ENCODE results near the gene SLC35E3.
"Not testable (repeated sequence)": the region's sequence is repeated elsewhere in the genome, so short reads cannot be mapped to it uniquely, and the experiment has no call there.

The SLC35E3 gene

DNA sequence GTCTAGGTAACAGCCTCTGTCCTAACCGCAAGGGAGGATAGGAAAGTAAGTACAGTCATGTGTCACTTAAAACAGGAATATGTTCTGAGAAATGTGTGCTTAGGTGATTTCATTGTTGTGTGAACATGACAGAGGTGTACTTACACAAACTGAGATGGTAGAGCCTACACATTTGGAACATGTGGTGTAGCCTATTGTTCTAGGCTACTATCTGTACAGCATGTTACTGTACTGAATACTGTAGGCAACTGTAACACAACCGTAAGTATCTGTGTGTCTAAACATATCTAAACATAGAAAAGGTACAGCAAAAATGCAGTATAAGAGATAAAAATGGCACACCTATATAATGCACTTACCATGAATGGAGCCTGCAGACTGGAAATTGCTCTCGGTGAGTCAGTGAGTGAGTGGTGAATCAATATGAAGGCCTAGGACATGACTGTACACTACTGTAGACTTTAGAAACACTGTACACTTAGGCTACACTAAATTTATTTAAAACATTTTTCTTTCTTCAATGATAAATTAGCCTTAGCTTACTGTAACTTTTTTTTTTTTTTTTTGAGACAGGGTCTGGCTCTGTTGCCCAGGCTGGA, 48.8 kb downstream of the SLC35E3 start:
- no peak for DNase-seq (ENCODE audit: low read depth in 2 of 2)

DNA sequence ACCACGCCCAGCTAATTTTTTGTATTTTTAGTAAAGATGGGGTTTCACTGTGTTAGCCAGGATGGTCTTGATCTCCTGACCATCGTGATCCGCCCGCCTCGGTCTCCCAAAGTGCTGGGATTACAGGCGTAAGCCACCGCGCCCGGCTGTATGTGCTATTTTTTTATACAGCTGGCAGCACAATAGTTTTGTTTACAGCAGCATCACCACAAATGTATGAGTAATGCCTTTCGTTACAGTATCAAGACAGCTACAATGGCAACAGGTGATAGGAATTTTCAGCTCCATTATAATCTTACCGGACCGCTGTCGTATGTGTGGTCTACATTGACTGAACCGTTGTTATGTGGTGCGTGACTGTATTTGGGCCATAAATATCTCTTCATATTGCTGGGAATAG, 50.4 kb downstream of the SLC35E3 start:
- no peak for DNase-seq (ENCODE audit: low read depth in 2 of 2)

DNA sequence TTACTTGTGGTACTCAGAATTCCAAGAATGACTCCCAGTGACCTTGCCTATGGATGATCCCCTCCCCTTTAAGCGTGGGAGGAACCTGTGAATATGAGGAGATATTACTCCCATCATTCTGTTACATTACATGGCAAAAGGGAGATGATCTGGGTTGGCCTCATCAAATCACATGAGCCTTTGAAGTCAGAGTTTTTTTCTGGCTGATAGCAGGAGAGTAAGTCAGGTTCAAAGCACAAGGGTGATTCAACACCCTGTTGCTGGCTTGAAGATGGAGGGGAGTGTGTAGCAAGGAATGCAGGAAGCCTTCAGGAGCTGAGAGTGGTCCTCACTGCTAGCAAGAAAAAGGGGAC, 52.9 kb downstream of the SLC35E3 start:
- DNase-seq (ENCODE audit: low read depth in 2 of 2) = no peak

DNA sequence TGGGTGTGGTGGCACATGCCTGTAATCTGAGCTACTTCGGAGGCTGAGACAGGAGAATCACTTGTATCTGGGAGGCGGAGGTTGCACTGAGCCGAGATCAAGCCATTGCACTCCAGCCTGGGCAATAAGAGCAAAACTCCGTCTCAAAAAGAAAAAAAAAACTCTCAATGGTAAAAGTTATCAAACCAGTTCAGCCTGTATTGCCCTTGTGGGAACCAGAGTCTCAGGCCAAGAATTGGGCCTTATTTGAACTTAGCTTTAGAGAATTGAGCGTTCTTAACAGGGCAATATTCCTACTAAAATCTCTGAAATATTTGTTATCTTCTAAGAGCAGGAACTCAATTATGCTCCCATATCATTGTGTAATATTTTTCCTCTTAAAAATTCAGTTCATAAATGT, 54.3 kb downstream of the SLC35E3 start:
- no peak for DNase-seq (ENCODE audit: low read depth in 2 of 2)

DNA sequence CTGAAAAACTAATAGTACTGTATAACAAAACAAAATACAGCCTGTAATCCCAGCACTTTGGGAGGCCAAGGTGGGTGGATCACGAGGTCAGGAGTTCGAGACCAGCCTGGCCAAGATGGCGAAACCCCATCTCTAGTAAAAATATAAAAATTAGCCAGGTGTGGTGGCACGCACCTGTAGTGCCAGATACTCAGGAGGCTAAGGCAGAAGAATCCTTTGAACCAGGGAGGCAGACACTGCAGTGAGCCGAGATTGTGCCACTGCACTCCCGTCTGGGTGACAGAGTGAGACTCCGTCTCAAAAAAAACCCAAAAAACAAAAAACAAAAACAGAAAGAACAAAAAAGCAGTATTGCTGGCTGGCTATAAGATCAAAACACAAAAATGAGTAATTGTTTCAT, 55.1 kb downstream of the SLC35E3 start:
- DNase-seq (ENCODE audit: low read depth in 2 of 2) = not testable (repeated sequence)

DNA sequence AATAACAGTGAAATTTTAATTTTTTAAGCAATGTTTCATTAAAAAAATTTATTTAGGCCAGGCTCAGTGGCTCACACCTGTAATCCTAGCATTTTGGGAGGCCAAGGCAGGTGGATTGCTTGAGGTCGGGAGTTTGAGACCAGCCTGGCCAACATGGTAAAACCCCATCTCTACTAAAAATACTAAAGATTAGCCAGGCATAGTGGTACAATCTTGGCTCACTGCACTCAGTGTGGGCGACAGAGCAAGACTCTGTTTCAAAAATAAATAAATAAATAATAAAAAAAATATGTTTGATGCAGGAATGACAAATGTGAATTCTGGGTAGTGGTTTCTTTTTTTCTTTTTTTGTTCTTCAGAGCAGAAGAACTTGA, 56.4 kb downstream of the SLC35E3 start:
- DNase-seq (ENCODE audit: low read depth in 2 of 2) = not testable (repeated sequence)

DNA sequence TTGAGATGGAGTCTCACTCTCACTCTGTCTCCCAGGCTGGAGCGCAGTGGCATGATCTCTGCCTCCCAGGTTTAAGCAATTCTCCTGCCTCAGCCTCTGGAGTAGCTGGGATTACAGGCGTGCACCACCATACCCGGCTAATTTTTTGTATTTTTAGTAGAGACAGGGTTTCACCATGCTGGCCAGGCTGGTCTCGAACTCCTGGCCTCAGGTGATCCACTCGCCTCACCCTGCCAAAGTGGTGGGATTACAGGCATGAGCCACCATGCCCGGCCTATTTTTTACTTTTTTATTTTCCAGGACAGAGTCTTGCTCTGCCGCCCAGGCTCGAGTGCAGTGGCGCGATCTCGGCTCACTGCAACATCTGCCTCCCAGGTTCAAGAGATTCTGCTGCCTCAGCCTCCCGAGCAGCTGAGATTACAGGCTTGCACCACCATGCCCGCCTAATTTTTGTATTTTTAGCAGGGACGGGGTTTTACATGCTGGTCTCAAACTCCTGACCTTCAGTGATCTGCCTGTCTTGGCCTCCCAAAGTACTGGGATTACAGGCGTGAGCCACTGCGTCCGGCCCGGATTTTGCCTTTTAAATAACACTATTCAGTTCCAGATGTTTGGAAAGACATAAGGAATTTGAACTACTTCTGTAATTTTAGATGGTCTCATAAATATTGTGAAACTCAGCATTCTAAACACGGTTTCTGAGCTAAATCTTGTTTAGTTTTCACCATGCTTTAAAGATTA, 57.1 kb downstream of the SLC35E3 start:
- not testable (repeated sequence) for DNase-seq (ENCODE audit: low read depth in 2 of 2)

DNA sequence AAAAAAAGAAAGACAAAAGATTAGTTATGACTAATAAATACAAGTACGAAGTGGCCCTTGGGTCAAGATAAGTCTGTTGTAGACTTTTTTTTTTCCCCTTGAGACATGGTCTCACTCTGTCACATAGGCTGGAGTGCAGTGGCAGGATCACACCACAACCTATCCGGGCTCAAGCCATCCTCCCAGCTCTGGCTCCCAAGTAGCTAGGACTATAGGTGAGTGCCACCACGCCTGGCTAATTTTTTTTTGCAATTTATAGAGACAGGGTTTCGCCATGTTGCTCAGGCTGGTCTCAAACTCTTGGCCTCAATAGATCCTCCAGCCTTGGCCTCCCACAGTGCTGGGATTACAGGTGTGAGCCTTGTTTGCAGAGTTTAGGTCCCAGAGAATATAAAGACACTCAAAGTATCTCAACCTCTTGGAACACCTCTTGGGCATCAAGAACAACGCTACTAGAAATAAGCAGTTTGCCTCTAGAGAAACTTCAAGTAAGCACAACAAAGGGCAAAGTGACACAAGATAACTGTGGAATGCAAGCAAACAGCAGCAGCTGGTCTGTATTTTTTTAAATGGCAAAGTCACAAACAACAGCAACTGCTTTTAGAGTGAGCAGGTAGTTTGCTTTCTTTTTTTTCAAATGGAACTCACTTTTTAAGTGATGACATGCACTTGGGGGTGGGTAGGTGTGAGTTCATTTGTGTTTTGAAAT, 58.1 kb downstream of the SLC35E3 start:
- DNase-seq (ENCODE audit: low read depth in 2 of 2) = no peak

DNA sequence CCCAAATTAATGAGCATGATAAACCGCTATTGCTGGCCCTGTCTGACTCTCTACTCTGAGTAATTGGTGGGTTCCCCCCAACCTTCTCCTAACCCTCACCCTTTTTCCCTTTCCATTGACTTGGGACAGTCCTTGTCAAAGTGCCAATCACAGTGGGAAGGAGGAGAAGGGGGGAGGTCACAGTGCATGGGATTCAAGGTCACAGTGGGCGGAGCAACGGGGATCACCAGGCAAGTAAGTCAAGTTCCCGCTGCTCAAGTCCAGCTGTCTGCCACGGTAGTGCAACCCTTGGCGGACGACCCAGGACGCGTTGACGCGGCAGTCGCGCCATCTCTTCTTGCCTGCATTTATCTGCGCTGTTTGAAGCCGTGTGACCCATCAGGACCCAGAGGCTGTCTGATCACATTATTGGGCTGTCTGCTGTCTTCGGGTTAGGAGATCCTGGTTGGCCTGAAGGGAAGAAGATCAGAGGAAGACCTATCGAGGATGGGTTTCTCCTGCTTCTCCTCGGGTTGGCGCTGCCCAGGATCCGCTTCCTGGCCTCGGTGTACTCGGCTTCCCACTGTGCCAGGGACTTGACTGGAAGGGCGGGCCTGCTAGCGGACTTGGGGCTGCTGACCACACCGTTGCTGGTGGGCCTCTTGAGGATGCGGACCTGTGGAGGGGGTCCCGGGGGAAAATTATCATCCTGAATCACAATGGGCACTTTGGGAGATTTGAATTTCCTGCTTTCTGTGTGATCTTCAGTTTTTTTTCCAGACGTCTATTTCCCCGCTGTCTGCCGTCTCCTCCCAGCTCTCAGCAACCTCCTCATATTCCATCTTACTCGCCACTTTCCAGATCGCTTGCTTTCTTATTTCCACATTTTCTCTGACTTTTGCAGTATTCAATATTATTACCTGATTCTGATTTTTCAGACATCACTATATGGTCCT, 58.9 kb downstream of the SLC35E3 start:
- no peak for DNase-seq (ENCODE audit: low read depth in 2 of 2)

DNA sequence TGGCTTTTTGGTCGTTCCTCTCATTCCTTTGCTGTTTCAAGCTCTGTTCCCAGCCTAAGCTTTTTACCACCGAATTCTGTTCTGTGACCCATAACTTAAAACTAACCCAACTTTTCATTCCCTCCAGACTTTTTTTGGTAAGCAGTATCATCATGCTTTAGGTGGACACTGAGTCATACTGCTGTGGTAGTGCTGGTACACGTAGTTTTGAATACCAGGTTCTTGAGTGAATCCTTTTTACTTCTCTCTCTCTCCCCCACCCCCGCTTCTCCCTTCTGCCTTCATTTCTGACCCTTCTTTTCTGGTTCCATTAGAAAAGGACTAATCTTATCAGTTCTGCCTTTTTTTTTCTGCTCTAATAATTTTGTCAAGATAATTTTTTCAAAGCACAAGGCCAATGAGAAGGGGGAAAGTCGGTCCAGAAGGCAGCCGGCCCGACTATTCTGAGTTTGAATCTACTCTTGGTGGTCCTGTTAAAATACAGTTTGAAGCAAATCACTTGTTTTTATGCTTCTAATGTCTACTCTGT, 59.7 kb downstream of the SLC35E3 start:
- DNase-seq (ENCODE audit: low read depth in 2 of 2) = no peak

DNA sequence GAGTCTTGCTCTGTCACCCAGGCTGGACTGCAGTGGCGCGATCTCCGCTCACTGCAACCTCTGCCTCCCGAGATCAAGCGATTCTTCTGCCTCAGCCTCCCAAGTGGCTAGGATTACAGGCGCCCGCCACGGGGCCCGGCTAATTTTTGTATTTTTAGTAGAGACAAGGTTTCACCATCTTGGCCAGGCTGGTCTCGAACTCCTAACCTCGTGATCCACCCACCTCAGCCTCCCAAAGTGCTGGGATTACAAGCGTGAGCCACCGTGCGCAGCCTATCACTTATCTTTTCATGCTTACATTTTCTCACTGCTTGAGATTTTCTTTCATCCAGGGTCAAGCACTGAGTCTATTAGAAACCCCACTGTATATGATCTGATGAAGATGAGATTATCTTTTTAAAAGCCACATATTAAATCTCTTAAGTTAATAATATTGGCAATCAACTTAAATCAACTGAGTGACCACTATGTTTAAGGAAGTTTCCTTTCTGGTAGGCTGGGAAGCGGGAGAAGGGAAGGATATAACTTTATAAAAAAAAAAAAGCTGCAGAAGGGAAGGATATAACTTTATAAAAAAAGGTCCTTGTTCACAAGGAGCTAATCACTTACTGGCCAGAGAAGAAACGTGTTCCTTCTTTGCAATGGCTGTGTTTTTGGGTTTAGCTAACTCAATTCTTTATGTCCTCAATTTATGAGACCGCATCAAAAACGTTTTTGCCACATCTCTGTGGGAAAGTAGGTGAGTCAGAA, 60.7 kb downstream of the SLC35E3 start:
- no peak for DNase-seq (ENCODE audit: low read depth in 2 of 2)

DNA sequence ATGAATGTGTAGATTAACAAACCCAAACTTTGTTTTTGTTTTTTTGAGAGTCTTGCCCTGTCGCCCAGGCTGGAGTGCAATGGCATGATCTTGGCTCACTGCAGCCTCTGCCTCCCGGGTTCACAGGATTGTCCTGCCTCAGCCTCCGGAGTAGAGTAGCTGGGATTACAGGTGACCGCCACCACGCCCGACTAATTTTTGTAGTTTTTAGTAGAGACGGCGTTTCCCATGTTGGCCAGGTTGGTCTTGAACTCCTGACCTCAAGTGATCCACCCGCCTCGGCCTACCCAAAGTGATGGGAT, 61.2 kb downstream of the SLC35E3 start:
- DNase-seq (ENCODE audit: low read depth in 2 of 2) = not testable (repeated sequence)

DNA sequence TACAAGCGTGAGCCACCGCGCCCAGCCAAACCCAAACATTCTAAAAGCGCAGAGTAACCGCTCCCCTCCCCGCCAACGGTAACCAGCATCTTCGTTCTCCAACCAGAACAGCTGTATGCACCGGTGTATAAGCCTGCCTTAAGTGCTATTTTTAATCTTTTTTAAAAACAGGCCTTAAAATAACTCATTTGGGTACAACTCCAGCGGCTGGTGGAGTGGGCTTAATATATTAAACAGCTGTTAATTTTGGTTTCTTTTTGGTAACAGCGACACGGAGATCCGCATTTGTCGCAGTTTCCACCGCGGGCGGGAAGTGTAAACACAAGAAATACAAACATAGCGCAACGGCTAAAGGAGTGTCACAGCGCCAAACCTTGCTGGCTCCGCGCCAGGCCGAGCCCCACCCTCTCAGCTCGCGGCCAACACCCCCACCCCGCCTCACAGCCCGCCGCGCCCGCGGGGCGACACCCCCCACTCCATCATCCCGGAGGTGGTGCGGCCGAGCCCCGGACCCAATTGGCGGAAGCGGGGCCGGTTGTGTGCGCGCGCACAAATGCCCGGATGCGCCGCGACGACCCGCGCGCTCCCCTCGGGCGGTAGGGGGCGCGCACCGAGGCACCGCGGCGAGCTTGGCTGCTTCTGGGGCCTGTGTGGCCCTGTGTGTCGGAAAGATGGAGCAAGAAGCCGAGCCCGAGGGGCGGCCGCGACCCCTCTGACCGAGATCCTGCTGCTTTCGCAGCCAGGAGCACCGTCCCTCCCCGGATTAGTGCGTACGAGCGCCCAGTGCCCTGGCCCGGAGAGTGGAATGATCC, 61.8 kb downstream of the SLC35E3 start, which contains the start of gene MDM2:
Gene MDM2 (plus strand): TSS at position 602 of the 812 bp plus-strand sequence. CDS start 301 bp downstream, outside the sequence.
- DNase-seq (ENCODE audit: low read depth in 2 of 2) = peak; percentile 89 to 90

DNA sequence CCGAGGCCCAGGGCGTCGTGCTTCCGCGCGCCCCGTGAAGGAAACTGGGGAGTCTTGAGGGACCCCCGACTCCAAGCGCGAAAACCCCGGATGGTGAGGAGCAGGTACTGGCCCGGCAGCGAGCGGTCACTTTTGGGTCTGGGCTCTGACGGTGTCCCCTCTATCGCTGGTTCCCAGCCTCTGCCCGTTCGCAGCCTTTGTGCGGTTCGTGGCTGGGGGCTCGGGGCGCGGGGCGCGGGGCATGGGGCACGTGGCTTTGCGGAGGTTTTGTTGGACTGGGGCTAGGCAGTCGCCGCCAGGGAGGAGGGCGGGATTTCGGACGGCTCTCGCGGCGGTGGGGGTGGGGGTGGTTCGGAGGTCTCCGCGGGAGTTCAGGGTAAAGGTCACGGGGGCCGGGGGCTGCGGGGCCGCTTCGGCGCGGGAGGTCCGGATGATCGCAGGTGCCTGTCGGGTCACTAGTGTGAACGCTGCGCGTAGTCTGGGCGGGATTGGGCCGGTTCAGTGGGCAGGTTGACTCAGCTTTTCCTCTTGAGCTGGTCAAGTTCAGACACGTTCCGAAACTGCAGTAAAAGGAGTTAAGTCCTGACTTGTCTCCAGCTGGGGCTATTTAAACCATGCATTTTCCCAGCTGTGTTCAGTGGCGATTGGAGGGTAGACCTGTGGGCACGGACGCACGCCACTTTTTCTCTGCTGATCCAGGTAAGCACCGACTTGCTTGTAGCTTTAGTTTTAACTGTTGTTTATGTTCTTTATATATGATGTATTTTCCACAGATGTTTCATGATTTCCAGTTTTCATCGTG, 62.6 kb downstream of the SLC35E3 start:
- peak; percentile 28 to 38 for DNase-seq (ENCODE audit: low read depth in 2 of 2)

DNA sequence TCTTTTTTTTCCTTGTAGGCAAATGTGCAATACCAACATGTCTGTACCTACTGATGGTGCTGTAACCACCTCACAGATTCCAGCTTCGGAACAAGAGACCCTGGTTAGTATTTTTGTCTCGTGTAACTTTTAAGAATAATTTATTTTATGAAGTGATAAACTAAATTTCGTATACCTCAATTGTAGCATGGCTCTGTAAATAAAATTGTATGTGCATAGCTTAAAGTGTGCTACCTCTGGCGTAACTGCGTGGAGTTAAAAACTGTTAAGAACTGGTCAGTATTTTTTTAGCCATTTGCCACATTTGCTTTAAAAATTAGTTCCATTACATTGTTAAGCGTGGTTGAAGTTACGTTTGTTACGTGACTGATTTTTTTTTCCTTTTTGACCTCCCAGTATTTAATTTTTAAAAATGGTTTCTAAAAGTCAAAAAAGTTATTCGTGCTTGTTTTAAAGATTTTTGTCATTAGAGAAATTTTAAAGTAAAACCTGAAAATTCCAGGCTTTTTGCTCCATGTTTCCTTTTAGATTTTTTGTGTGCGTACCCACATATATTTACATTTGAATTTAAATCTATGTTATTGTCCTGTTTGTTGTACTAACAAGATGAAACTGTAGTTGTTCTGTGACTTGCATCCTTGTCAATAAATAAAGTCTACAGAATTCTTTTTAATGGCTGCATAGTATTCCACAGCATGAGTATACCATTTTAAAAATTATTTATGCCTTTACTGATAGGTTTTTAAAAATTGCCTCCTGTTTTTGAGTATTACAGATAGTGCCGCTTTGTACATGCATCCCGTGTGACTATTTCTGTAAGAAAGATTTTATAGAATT, 63.4 kb downstream of the SLC35E3 start:
- no peak for DNase-seq (ENCODE audit: low read depth in 2 of 2)

DNA sequence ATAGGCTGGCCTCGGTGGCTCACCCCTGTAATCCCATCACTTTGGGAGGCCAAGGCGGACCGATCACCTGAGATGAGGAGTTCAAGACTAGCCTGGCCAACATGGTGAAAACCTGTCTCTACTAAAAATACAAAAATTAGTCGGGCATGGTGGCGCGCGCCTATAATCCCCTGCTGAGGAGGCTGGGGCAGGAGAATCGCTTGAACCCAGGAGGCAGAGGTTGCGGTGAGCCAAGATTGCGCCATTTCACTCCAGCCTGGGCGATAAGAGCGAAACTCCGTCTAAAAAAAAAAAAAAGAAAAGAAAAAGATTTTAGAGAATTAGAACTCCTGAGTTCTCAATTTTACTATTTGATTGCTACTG, 64.0 kb downstream of the SLC35E3 start:
- not testable (repeated sequence) for DNase-seq (ENCODE audit: low read depth in 2 of 2)

DNA sequence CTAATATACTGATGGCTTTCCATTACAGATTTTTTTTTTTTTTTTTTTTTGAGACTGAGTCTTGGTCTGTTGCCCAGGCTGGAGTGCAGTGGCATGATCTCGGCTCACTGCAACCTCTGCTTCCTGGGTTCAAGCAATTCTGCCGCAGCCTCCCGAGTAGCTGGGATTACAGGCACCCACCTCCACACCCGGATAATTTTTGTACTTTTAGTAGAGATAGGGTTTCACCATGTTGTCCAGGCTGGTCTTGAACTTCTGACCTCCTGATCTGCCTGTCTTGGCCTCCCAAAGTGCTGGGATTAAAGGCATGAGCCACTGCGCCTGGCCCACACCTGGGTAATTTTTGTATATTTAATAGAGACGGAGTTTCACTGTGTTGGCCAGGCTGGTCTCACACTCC, 65.6 kb downstream of the SLC35E3 start:
- DNase-seq (ENCODE audit: low read depth in 2 of 2) = not testable (repeated sequence)

DNA sequence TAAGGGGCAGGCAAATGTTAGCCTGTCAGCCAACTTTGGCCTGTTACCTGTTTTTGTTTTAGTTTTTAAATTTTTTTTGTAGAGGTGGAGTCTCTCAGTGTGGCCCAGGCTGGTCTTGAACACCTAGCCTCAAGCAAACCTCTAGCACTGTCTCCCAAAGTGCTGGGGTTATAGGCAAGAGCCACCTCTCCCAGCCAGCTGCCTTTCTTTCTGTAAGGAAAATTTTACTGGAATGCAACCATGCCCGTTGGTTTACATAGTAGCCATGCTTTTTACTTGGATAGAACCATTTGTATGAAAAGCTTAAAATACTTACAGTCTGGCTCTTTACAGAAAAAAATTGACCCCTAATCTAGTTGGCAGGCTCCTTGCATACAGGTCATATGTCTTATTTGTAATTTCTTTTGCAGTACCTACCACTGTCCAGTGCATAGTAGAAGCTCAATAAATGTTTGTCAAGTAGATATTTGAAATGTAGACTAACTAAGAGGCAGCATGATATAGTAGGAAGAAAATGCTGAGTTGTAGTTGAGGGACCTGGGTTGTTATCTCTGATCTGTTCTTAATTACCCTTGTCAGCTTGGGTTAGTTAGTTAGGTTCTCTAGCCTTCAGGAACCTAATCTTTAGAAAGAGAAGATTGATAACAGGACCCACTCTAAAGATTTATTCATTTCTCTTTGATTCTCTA, 66.7 kb downstream of the SLC35E3 start:
- DNase-seq (ENCODE audit: low read depth in 2 of 2) = no peak

All from stimulated activated CD4-positive, alpha-beta T cell treated with anti-CD3 and anti-CD28 coated beads, Interleukin-1b, Interleukin-23, amount 100 ng/mL, for 4 hours (primary cell).